ENCODE measurements around the gene LIN54.
"Not testable (repeated sequence)": the region's sequence is repeated elsewhere in the genome, so short reads cannot be mapped to it uniquely, and the experiment has no call there.

LIN54 gene

DNA sequence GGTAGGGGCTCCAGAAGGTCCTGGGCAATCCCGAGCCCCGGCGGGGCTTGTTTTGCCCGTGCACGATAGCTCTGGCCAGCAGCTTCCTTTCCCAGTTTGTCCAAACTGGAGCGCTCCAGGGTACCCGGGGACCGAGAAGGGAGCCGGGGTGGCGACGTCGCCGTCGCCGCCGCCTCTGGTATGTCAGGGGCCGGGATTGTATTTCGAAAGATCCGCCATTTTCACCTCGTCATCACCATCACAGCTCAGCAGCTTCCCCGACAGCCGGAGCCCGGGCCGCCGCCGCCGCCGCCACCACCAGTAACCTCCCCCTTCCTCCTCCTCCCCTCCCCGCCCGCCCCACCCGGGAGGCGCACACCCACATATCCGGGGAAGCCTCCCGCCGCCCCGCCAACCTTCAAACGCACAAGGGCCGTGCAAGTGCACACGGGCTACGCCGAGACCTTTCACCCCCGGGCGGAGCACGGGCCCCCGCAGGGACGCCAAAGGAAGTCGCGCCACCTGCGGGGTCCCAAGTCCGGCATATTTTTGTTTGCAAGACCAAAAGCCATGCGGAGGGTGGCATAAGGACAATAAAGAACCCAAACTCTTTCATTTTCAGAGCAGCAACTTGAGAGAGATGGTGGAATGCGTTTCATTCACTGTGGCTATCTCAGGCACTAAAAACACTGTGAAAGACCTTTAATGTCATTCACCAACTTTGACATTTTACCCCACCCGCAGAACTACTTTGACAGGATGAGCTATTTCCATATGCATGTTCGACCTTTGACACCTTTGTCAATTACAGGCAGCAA lies at the start of gene LIN54:
TSS of gene LIN54 (minus strand) at position 302 of the 797 bp plus-strand sequence. CDS start 25,979 bp downstream, outside the sequence.
- TF ChIP-seq, protein P1, sequence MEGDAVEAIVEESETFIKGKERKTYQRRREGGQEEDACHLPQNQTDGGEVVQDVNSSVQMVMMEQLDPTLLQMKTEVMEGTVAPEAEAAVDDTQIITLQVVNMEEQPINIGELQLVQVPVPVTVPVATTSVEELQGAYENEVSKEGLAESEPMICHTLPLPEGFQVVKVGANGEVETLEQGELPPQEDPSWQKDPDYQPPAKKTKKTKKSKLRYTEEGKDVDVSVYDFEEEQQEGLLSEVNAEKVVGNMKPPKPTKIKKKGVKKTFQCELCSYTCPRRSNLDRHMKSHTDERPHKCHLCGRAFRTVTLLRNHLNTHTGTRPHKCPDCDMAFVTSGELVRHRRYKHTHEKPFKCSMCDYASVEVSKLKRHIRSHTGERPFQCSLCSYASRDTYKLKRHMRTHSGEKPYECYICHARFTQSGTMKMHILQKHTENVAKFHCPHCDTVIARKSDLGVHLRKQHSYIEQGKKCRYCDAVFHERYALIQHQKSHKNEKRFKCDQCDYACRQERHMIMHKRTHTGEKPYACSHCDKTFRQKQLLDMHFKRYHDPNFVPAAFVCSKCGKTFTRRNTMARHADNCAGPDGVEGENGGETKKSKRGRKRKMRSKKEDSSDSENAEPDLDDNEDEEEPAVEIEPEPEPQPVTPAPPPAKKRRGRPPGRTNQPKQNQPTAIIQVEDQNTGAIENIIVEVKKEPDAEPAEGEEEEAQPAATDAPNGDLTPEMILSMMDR (conservative IDR thresholded peaks at IDR 0.05; ENCODE audit: low read depth), result no peak
- H3K27ac ChIP-seq, result peak within 1 kb of the TSS; percentile 94
- CTCF ChIA-PET, result interaction anchor here (0.6 to 0.7 kb wide), 3 partner anchors 30 to 111 kb away, joined by 3 to 6 read pairs (median 5); no protein-coding TSS in a partner anchor
- peak; percentile 75 for DNase-seq (ENCODE audit: low spot score)
- POLR2A ChIA-PET (ENCODE audit: low non-redundant PET), result interaction anchor here (0.7 kb wide), 1 partner anchor 304 kb away, joined by 3 read pairs; no protein-coding TSS in a partner anchor

DNA sequence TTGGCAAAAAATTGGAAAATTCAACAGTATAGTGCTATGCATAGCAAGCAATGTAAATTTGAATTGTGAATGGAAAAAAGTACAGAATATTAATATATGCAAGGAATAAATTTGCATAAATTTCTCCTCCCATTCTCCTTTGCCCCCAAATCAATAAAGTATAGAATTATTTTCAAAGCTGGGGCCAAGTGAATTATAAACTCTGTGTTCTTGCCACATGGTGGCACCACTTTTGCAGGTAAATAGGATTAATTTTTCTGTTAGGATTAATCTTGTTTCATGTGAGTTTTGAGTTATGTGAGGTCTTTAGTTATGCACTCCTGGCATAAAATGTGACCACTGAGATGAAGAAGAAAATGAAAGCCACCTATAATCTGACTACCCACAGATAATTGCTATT lies 44.3 kb upstream of the LIN54 start:
- ChIA-PET CTCF (interaction anchor here (0.6 to 1.5 kb wide), 5 partner anchors 9 to 227 kb away, joined by 3 to 10 read pairs (median 5); no protein-coding TSS in a partner anchor), POLR2A (ENCODE audit: low non-redundant PET) (no interaction called here)

GRCh38 chr4:83048781-83049180 lies 38.2 kb upstream of the LIN54 start:
- POLR2A ChIA-PET (ENCODE audit: low non-redundant PET); CTCF ChIA-PET; H3K27ac ChIP-seq; DNase-seq (ENCODE audit: low spot score): not testable (repeated sequence)

More for the DNA sequence above, 44.3 kb upstream of the LIN54 start:
- H3K27ac ChIP-seq, result no peak overlapping the region
- TF ChIP-seq, protein P1 (conservative IDR thresholded peaks at IDR 0.05; ENCODE audit: low read depth), result peak; percentile 58
- peak; percentile 26 for DNase-seq (ENCODE audit: low spot score)

GRCh38 chr4:83046693-83047473 lies 36.3 kb upstream of the LIN54 start:
- TF ChIP-seq, protein P1 (conservative IDR thresholded peaks at IDR 0.05; ENCODE audit: low read depth), result no peak

GRCh38 chr4:83043801-83044407 lies 33.3 kb upstream of the LIN54 start:
- POLR2A ChIA-PET (ENCODE audit: low non-redundant PET), result no interaction called here
- H3K27ac ChIP-seq, result peak overlapping the region; percentile 78
- DNase-seq (ENCODE audit: low spot score), result peak; percentile 37

More at GRCh38 chr4:83046693-83047473, 36.3 kb upstream of the LIN54 start:
- DNase-seq (ENCODE audit: low spot score), result no peak
- CTCF ChIA-PET, result interaction anchor here (2.5 kb wide), 1 partner anchor 8 kb away, joined by 10 read pairs; no protein-coding TSS in a partner anchor
- POLR2A ChIA-PET (ENCODE audit: low non-redundant PET), result no interaction called here
- peak overlapping the region; percentile 5; the same call in 1 of the 2 replicates for H3K27ac ChIP-seq

GRCh38 chr4:83043157-83043556 lies 32.5 kb upstream of the LIN54 start:
- POLR2A ChIA-PET (ENCODE audit: low non-redundant PET); CTCF ChIA-PET; DNase-seq (ENCODE audit: low spot score); H3K27ac ChIP-seq: not testable (repeated sequence)

More at GRCh38 chr4:83043801-83044407, 33.3 kb upstream of the LIN54 start:
- CTCF ChIA-PET, result no interaction called here
- TF ChIP-seq, protein P1 (conservative IDR thresholded peaks at IDR 0.05; ENCODE audit: low read depth), result no peak

DNA sequence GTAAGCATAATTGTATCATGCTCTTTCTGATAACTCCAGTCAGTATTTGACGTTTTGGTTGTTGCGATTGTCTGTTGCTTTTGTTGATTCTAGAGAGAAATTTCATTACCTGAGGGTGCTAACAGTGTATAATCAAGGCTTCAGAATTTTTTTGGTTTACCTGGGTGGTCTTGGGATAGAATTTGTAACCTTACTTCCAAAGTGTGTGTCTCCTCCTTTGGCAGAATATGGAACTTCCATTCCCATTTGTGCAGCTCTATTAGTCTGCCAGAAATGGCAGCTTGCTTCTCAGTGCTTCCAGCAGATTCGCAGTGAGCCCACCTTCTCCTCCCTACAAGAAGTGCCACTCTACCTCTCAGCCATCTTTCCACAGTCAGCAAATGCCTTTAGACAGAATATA lies 29.6 kb upstream of the LIN54 start:
- POLR2A ChIA-PET (ENCODE audit: low non-redundant PET), result interaction anchor here (0.6 kb wide), 1 partner anchor 74 kb away, joined by 3 read pairs; no protein-coding TSS in a partner anchor
- no peak overlapping the region for H3K27ac ChIP-seq
- TF ChIP-seq, protein P1 (conservative IDR thresholded peaks at IDR 0.05; ENCODE audit: low read depth), result no peak
- CTCF ChIA-PET, result interaction anchor here (0.6 kb wide), 1 partner anchor 29 kb away, joined by 6 read pairs; no protein-coding TSS in a partner anchor
- DNase-seq (ENCODE audit: low spot score), result no peak
